CD14-positive monocyte (primary cell): ENCODE measurements around the gene SOX9. TPM values are rescaled to one million over a fixed set of nuclear protein-coding genes. Genes with fewer than 3 reads are reported as not detected.

Experiments
- DNase-seq, 3 donors: peaks; one replicate each; pipeline ENCODE4 v3.0.0-alpha.2; 2011 to 2022
- H2AFZ ChIP-seq: 2 replicates; pipeline ENCODE4 v1.6.0; 2012; ENCODE audit warnings: mild to moderate bottlenecking, low read depth, low read length, inconsistent platforms; ENCODE audit not compliant: insufficient read depth, poor library complexity, severe bottlenecking
- H3K27ac ChIP-seq, 2 donors: 1 replicate in 1 of 2; 2 replicates in 1 of 2; pipeline ENCODE4 v1.5.1; 2012 to 2013; ENCODE audit warnings: low read length in 2 of 2, control low read depth in 1 of 2, inconsistent platforms in 1 of 2, low read depth in 1 of 2, mild to moderate bottlenecking in 1 of 2
- H3K27me3 ChIP-seq, 2 donors: one replicate each; pipeline versions ENCODE4 v1.6.0 to v1.6.1; 2011 to 2013; ENCODE audit warnings: low read length in 2 of 2; ENCODE audit not compliant: control insufficient read depth in 2 of 2, insufficient read depth in 2 of 2
- H3K36me3 ChIP-seq, 2 donors: replicated peaks in 1 of 2; 1 replicate in 1 of 2; 2 replicates in 1 of 2; pipeline versions ENCODE4 v1.5.1 to v1.6.1; 2012 to 2013; ENCODE audit warnings: low read length in 2 of 2, control low read depth in 1 of 2, inconsistent platforms in 1 of 2, mild to moderate bottlenecking in 1 of 2; ENCODE audit not compliant: insufficient read depth in 2 of 2, control insufficient read depth in 1 of 2
- H3K4me1 ChIP-seq, 2 donors: 1 replicate in 1 of 2; 2 replicates in 1 of 2; pipeline versions ENCODE4 v1.5.1 to v1.6.1; 2012 to 2013; ENCODE audit warnings: low read length in 2 of 2, control low read depth in 1 of 2, inconsistent platforms in 1 of 2, mild to moderate bottlenecking in 1 of 2, moderate library complexity in 1 of 2; ENCODE audit not compliant: insufficient read depth in 2 of 2, control insufficient read depth in 1 of 2
- H3K4me2 ChIP-seq: replicated peaks from 2 replicates; pipeline ENCODE3; 2012; ENCODE audit warnings: low read length, moderate library complexity, mild to moderate bottlenecking; ENCODE audit not compliant: poor library complexity, severe bottlenecking; ENCODE audit errors: extremely low read depth
- H3K4me3 ChIP-seq, 3 experiments: fragments of 200-600 bp in 1 of 3; sonication (generic) in 1 of 3; replicated peaks in 1 of 3; 1 replicate in 2 of 3; 2 replicates in 1 of 3; pipeline ENCODE4 v1.5.1; 2011 to 2013; ENCODE audit warnings: low read length in 3 of 3, mild to moderate bottlenecking in 3 of 3, control low read depth in 2 of 3, low read depth in 2 of 3, inconsistent platforms in 1 of 3, moderate library complexity in 1 of 3
- H3K79me2 ChIP-seq: 2 replicates; pipeline ENCODE4 v1.6.0; 2012; ENCODE audit warnings: mild to moderate bottlenecking, control low read depth, inconsistent platforms, low read length, moderate library complexity; ENCODE audit not compliant: insufficient read depth
- H3K9ac ChIP-seq: 2 replicates; pipeline ENCODE4 v1.6.0; 2017; ENCODE audit warnings: low read length, mild to moderate bottlenecking; ENCODE audit not compliant: insufficient read depth, poor library complexity, severe bottlenecking
- H3K9me3 ChIP-seq, 2 donors: replicated peaks in 1 of 2; 1 replicate in 1 of 2; 2 replicates in 1 of 2; pipeline versions ENCODE4 v1.5.1 to v1.6.1; 2012 to 2013; ENCODE audit warnings: low read length in 2 of 2, control low read depth in 1 of 2; ENCODE audit not compliant: control insufficient read depth in 1 of 2, insufficient read depth in 1 of 2
- H4K20me1 ChIP-seq: 2 replicates; pipeline ENCODE4 v1.6.0; 2012; ENCODE audit warnings: mild to moderate bottlenecking, low read length, control low read depth, moderate library complexity; ENCODE audit not compliant: insufficient read depth
- H3K27ac Mint-ChIP-seq, 7 donors: one replicate each; pipeline ENCODE4 v1.8.0; 2020; ENCODE audit warnings: mild to moderate bottlenecking in 7 of 7, mixed read lengths in 7 of 7, moderate library complexity in 6 of 7, inconsistent platforms in 2 of 7
- H3K27me3 Mint-ChIP-seq, 3 donors: one replicate each; pipeline ENCODE4 v1.8.0; 2021 to 2022; ENCODE audit warnings: low read depth in 3 of 3, mild to moderate bottlenecking in 3 of 3, mixed read lengths in 3 of 3, moderate library complexity in 3 of 3, inconsistent platforms in 1 of 3
- H3K36me3 Mint-ChIP-seq, 2 donors: one replicate each; pipeline ENCODE4 v1.8.0; 2020; ENCODE audit warnings: mixed read lengths in 2 of 2, inconsistent platforms in 1 of 2, mild to moderate bottlenecking in 1 of 2
- H3K4me1 Mint-ChIP-seq: one replicate; pipeline ENCODE4 v1.8.0; 2020; ENCODE audit warnings: mild to moderate bottlenecking, mixed read lengths
- H3K4me3 Mint-ChIP-seq, 2 donors: one replicate each; pipeline ENCODE4 v1.8.0; 2020; ENCODE audit warnings: mild to moderate bottlenecking in 2 of 2, mixed read lengths in 2 of 2, moderate library complexity in 1 of 2
- H3K9me3 Mint-ChIP-seq, 7 donors: one replicate each; pipeline ENCODE4 v1.8.0; 2020 to 2022; ENCODE audit warnings: mixed read lengths in 7 of 7, mild to moderate bottlenecking in 6 of 7, moderate library complexity in 6 of 7, inconsistent platforms in 2 of 7
- CTCF ChIP-seq: fragments of 200-600 bp; IDR thresholded peaks from one replicate; pipeline ENCODE4 v1.8.0; 2022; ENCODE audit warnings: antibody characterized with exemption, mild to moderate bottlenecking
- WGBS: methylation state at CpG from one replicate; pipeline ENCODE4 v1.1.5; 2013; ENCODE audit warnings: missing lambda C conversion rate; ENCODE audit not compliant: insufficient coverage; 5-methylcytosine and 5-hydroxymethylcytosine counted together
- intact Hi-C, 2 donors: fragments of 100-400 bp; cut with micrococcal nuclease; formaldehyde crosslinking; loops; one replicate each; pipeline versions ENCODE4 v1.15.0 to v1.15.1; 2023
- polyA plus RNA-seq, 3 donors: library from polyadenylated mRNA; depleted of rRNA in 1 of 3; unstranded in 2 of 3; stranded (reverse) in 1 of 3; fragments of 300-500 nt in 2 of 3; fragments of >200 nt in 1 of 3; fragmentation: Illumina TruSeq in 2 of 3; gene quantifications; 1 replicate in 2 of 3; 2 replicates in 1 of 3; pipeline ENCODE4 v1.2.3, GENCODE V29; 2012 to 2021

Gene SOX9
- polyA plus RNA-seq, 3 donors: not detected

- no peaks in the 10 kb centered on the region for H3K4me1 Mint-ChIP-seq
These were observed 21.8 kb downstream of the SOX9 start for GRCh38 chr17:72142614-72143013.

GRCh38 chr17:72143245-72143644 is 22.4 kb downstream of the SOX9 start:
- Histone ChIP-seq H3K9me3 (peaks cover 0 to 2% of the 10 kb centered on the region in 2 donors), H3K4me2 (no peak overlapping the region), H3K27ac (no peak overlapping the region), H3K9ac (no peak overlapping the region), H3K79me2 (no peaks in the 10 kb centered on the region), H2AFZ (no peak overlapping the region), H3K4me1 (no peaks in the 10 kb centered on the region), H3K36me3 (no peaks in the 10 kb centered on the region), H3K27me3 (no peaks in the 10 kb centered on the region), H4K20me1 (no peaks in the 10 kb centered on the region), H3K4me3 (no peak overlapping the region)
- H3K4me3 Mint-ChIP-seq: no peak overlapping the region
- H3K36me3 Mint-ChIP-seq: no peaks in the 10 kb centered on the region
- peaks cover 0 to 12% (median 3%) of the 10 kb centered on the region in 7 donors for H3K9me3 Mint-ChIP-seq
- H3K27ac Mint-ChIP-seq: no peak overlapping the region
- 72% methylated on average over 2 of the region's 5 CpGs for WGBS
- H3K4me1 Mint-ChIP-seq: no peaks in the 10 kb centered on the region
- H3K27me3 Mint-ChIP-seq: peaks cover 2 to 5% (median 3%) of the 10 kb centered on the region in 3 donors
- TF ChIP-seq CTCF: no peak
- intact Hi-C loops: no loop called here
- no peak for DNase-seq

More at GRCh38 chr17:72142614-72143013, 21.8 kb downstream of the SOX9 start:
- H3K27ac Mint-ChIP-seq: no peak overlapping the region
- no peak for DNase-seq
- no peak overlapping the region for H3K4me3 Mint-ChIP-seq
- no peak for TF ChIP-seq CTCF
- H3K27me3 Mint-ChIP-seq: peaks cover 2 to 5% (median 3%) of the 10 kb centered on the region in 3 donors
- H3K27me3 ChIP-seq: no peaks in the 10 kb centered on the region
- no peaks in the 10 kb centered on the region for H3K79me2 ChIP-seq
- no peaks in the 10 kb centered on the region for H4K20me1 ChIP-seq
- intact Hi-C loops: no loop called here
- H3K9me3 Mint-ChIP-seq: peaks cover 0 to 12% (median 3%) of the 10 kb centered on the region in 7 donors
- H3K4me1 ChIP-seq: no peaks in the 10 kb centered on the region
- H2AFZ ChIP-seq: no peak overlapping the region
- no peak overlapping the region for H3K27ac ChIP-seq
- 79% methylated on average over 2 of the region's 2 CpGs for WGBS
- H3K36me3 Mint-ChIP-seq: no peaks in the 10 kb centered on the region
- H3K4me2 ChIP-seq: no peak overlapping the region
- H3K9me3 ChIP-seq: peaks cover 0 to 2% of the 10 kb centered on the region in 2 donors
- no peak overlapping the region for H3K9ac ChIP-seq
- no peak overlapping the region for H3K4me3 ChIP-seq
- no peaks in the 10 kb centered on the region for H3K36me3 ChIP-seq
